Body of pancreas (tissue), 4 donors: Measurements from ENCODE around the gene NLGN2.

Source experiments
- POLR2A ChIP-seq, 3 donors: fragments of 450-650 bp; IDR thresholded peaks; one replicate each; pipeline ENCODE4 v1.6.1; 2016; ENCODE audit warnings: antibody characterized with exemption in 3 of 3, mild to moderate bottlenecking in 2 of 3
- TF ChIP-seq, protein P1 (sequence below), 7 experiments: fragments of 450-650 bp in 4 of 7; fragments of 200-600 bp in 3 of 7; sonication (generic) in 3 of 7; IDR thresholded peaks; one replicate each; pipeline ENCODE4 v1.5.1; 2016 to 2019; ENCODE audit warnings: antibody characterized with exemption in 7 of 7

DNA sequence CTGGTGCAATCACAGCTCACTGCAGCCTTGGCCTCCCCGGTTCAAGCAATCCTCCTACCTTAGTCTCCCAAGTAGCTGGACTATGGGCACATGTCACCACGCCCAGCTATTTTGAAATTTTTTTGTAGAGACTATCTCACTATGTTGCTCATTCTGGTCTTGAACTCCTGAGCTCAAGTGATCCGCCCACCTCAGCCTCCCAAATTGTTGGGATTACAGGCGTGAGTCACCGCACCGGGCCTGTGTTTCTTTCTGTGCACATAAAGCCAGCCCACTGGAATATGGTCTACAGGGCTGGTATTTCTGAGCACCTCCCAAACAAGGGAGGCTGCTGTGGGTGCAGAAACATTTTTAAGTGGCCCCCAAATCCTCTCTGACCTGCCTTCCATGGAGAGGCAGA is 44.3 kb upstream of the NLGN2 start:
- TF ChIP-seq, protein P1, sequence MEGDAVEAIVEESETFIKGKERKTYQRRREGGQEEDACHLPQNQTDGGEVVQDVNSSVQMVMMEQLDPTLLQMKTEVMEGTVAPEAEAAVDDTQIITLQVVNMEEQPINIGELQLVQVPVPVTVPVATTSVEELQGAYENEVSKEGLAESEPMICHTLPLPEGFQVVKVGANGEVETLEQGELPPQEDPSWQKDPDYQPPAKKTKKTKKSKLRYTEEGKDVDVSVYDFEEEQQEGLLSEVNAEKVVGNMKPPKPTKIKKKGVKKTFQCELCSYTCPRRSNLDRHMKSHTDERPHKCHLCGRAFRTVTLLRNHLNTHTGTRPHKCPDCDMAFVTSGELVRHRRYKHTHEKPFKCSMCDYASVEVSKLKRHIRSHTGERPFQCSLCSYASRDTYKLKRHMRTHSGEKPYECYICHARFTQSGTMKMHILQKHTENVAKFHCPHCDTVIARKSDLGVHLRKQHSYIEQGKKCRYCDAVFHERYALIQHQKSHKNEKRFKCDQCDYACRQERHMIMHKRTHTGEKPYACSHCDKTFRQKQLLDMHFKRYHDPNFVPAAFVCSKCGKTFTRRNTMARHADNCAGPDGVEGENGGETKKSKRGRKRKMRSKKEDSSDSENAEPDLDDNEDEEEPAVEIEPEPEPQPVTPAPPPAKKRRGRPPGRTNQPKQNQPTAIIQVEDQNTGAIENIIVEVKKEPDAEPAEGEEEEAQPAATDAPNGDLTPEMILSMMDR (IDR thresholded peaks at IDR 0.05): no peak
- TF ChIP-seq POLR2A (IDR thresholded peaks at IDR 0.05): no peak
